MCF 10A (cell line): ENCODE measurements around the gene KRT39. TPM values are rescaled to one million over a fixed set of nuclear protein-coding genes. Genes with fewer than 3 reads are reported as not detected.

Source experiments
- Bru-seq: library from RNA; stranded (reverse); fragments of 400-500 nt; gene quantifications from one replicate; lab custom pipeline; 2021; lab: Mats Ljungman, UMichigan
- BruChase-seq, 2 experiments: library from RNA; stranded (reverse); fragments of 400-500 nt; gene quantifications; one replicate each; lab custom pipeline; 2021; lab: Mats Ljungman, UMichigan
- BruUV-seq: library from RNA; stranded (reverse); fragments of 400-500 nt; replicated peaks from 2 replicates; lab custom pipeline; 2021; lab: Mats Ljungman, UMichigan
- CTCF ChIA-PET: fragments of 300-600 bp; sonication (Branson Sonifier 250); formaldehyde crosslinking; extraction: SDS; loops from one replicate; lab custom pipeline; 2021; ENCODE audit warnings: antibody characterized with exemption, inconsistent platforms; lab: Yijun Ruan, JAX
- POLR2A ChIA-PET: fragments of 300-600, 350-650 bp; sonication (Branson Sonifier 250); formaldehyde crosslinking; extraction: SDS; loops from one replicate; lab custom pipeline; 2020; ENCODE audit warnings: antibody characterized with exemption, inconsistent platforms; lab: Yijun Ruan, JAX
- DNase-seq: peaks from one replicate; pipeline ENCODE4 v3.0.0-alpha.2; 2018; ENCODE audit not compliant: unreplicated experiment
- H3K27ac Mint-ChIP-seq: one replicate; pipeline ENCODE4 v1.8.0; 2022; ENCODE audit warnings: mild to moderate bottlenecking, low read depth, mixed read lengths; ENCODE audit not compliant: unreplicated experiment
- H3K27me3 Mint-ChIP-seq: one replicate; pipeline ENCODE4 v1.8.0; 2022; ENCODE audit warnings: mixed read lengths; ENCODE audit not compliant: insufficient read depth, unreplicated experiment
- H3K36me3 Mint-ChIP-seq: one replicate; pipeline ENCODE4 v1.8.0; 2022; ENCODE audit warnings: mild to moderate bottlenecking, moderate library complexity, mixed read lengths; ENCODE audit not compliant: insufficient read depth, unreplicated experiment
- H3K4me1 Mint-ChIP-seq: one replicate; pipeline ENCODE4 v1.8.0; 2022; ENCODE audit warnings: mixed read lengths; ENCODE audit not compliant: insufficient read depth, unreplicated experiment
- H3K4me3 Mint-ChIP-seq: one replicate; pipeline ENCODE4 v1.8.0; 2022; ENCODE audit warnings: mild to moderate bottlenecking, moderate library complexity, mixed read lengths; ENCODE audit not compliant: unreplicated experiment
- H3K9me3 Mint-ChIP-seq: one replicate; pipeline ENCODE4 v1.8.0; 2022; ENCODE audit warnings: mixed read lengths; ENCODE audit not compliant: unreplicated experiment
- intact Hi-C: fragments of 100-400 bp; cut with micrococcal nuclease; formaldehyde crosslinking; loops from 2 replicates; pipeline ENCODE4 v1.14.1; 2022
- long read RNA-seq: library from polyadenylated mRNA; stranded (forward); transcript quantifications from one replicate; pipeline ENCODE4 v2.0.0, GENCODE V29; 2022
- total RNA-seq: library from RNA; stranded (reverse); gene quantifications from 2 replicates; pipeline ENCODE4 v1.2.3, GENCODE V29; 2022
- TF ChIP-seq, protein P1 (sequence below): fragments of 200-600 bp; IDR thresholded peaks from one replicate; pipeline ENCODE4 v1.8.0; 2022; ENCODE audit warnings: antibody characterized with exemption, mild to moderate bottlenecking; ENCODE audit not compliant: unreplicated experiment

Gene KRT39
- total RNA-seq, result not detected in 2 replicates
- Bru-seq, nascent RNA, result not detected
- BruChase-seq, experiment 1, labeled RNA remaining after a 6-hour chase, result not detected
- not detected for BruChase-seq, experiment 2, labeled RNA remaining after a 2-hour chase
- long read RNA-seq, result 0 reads

DNA sequence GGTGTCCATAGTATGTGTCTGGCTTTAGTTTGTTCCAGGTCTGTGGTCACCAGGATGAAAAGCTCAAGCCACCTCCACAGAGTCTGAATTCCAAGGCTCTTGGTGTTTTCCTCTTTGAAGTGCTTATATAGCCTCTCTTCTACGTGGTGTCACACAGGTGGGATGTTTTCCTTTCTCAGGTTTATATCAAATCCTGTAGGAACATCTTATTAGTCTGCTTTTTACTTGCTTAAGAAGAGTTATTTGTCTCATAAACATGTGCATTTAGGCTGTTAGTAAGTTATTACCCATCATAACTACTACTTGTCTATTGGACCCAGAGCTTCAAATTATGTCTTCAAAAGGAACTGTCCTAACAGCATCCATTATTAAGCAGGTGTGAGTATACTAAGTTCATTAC is at the start of gene KRT39:
KRT39 (minus strand) TSS at position 101 of the 400 bp plus-strand sequence; CDS start at position 9, 92 bp downstream.
- TF ChIP-seq, protein P1, sequence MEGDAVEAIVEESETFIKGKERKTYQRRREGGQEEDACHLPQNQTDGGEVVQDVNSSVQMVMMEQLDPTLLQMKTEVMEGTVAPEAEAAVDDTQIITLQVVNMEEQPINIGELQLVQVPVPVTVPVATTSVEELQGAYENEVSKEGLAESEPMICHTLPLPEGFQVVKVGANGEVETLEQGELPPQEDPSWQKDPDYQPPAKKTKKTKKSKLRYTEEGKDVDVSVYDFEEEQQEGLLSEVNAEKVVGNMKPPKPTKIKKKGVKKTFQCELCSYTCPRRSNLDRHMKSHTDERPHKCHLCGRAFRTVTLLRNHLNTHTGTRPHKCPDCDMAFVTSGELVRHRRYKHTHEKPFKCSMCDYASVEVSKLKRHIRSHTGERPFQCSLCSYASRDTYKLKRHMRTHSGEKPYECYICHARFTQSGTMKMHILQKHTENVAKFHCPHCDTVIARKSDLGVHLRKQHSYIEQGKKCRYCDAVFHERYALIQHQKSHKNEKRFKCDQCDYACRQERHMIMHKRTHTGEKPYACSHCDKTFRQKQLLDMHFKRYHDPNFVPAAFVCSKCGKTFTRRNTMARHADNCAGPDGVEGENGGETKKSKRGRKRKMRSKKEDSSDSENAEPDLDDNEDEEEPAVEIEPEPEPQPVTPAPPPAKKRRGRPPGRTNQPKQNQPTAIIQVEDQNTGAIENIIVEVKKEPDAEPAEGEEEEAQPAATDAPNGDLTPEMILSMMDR, result no peak
- BruUV-seq, result no TSS peak
- CTCF ChIA-PET, result interaction anchor here (1.0 to 1.2 kb wide), 2 partner anchors 14 to 31 kb away, joined by 3 read pairs; no protein-coding TSS in a partner anchor
- intact Hi-C loops, result no loop called here
- Mint-ChIP-seq H3K27ac (no peak within 1 kb of the TSS), H3K4me1 (no peaks in the 10 kb centered on the region), H3K9me3 (no peaks in the 10 kb centered on the region), H3K27me3 (no peaks in the 10 kb centered on the region), H3K4me3 (no peak within 1 kb of the TSS), H3K36me3 (no peaks in the 10 kb centered on the region)
- no peak for DNase-seq
- POLR2A ChIA-PET, result interaction anchor here (1.1 kb wide), 1 partner anchor 13 kb away, joined by 3 read pairs; no protein-coding TSS in a partner anchor

DNA sequence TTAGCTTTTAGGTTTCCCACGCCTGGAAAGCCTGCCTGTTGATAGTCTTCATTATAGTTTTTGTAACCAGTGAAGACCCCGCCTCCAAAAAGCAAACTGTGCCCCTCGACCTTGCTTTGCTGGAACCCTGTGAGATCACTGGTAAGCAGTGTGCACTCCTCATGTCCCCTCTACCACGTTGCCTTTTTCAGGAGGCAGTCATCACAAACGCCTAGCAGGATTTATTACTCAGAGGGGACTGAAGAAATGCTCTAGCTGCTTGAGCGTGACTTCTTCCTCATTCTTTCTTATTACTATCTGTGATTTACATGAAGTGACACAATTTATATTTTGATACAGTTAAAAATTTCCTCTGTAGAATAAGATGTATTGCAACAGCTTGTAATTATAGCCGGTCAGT is 48.7 kb upstream of the KRT39 start:
- intact Hi-C loops, result no loop called here
- no TSS peak for BruUV-seq
- CTCF ChIA-PET, result no interaction called here
- POLR2A ChIA-PET, result interaction anchor here (0.6 kb wide), 1 partner anchor 32 kb away, joined by 3 read pairs; the partner anchor contains the start of gene KRT40
- no peak overlapping the region for H3K27ac Mint-ChIP-seq
- no peaks in the 10 kb centered on the region for H3K36me3 Mint-ChIP-seq
- no peaks in the 10 kb centered on the region for H3K9me3 Mint-ChIP-seq
- TF ChIP-seq, protein P1, result no peak
- no peak overlapping the region for H3K4me3 Mint-ChIP-seq
- DNase-seq, result no peak
- H3K4me1 Mint-ChIP-seq, result no peaks in the 10 kb centered on the region
- H3K27me3 Mint-ChIP-seq, result no peaks in the 10 kb centered on the region

DNA sequence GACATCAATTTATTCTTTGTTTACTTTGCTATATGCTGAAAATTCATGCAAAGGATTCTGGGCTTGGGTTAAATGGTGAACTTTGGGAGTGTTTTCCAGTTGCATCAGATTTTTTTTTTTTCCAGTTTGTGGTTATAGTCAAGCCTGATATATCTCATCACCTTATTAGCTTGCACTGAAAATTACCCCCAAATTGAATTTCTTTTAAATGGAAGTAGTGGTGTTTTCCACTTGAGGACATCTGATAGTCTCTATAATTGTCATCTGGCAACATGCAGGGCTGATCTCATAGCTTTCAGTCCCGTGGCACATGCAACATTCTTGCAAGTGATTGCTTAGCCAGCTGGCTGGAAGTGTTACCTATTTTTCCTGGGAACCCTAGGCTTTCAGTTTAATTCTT is 46.9 kb upstream of the KRT39 start:
- Mint-ChIP-seq H3K27ac (no peak overlapping the region), H3K36me3 (no peaks in the 10 kb centered on the region), H3K27me3 (no peaks in the 10 kb centered on the region), H3K4me1 (no peaks in the 10 kb centered on the region), H3K9me3 (no peaks in the 10 kb centered on the region), H3K4me3 (no peak overlapping the region)
- no TSS peak for BruUV-seq
- TF ChIP-seq, protein P1, result no peak
- POLR2A ChIA-PET, result interaction anchor here (0.5 to 1.1 kb wide), 3 partner anchors 56 to 640 kb away, joined by 3 to 4 read pairs (median 3); no protein-coding TSS in a partner anchor
- no peak for DNase-seq
- CTCF ChIA-PET, result no interaction called here
- intact Hi-C loops, result no loop called here

DNA sequence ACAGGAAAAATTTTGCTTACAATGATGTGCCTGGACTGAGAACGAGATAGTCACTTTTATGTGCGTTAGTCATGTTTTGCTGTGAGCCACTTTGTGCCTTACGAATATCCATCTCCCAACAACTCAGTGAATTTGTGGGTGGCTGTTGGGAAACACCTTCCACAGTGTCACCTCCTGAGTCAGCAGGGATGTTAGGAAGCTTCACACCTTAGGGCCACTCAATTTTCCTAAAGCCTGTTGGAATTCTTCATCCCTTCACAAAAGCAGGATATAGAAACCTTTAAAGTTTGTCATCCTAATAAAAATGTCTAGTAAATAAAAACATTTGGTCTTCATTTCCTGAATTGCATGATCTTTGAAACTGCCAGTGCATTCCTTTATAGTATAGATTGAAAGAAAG is 46.4 kb upstream of the KRT39 start:
- ChIA-PET CTCF (no interaction called here), POLR2A (no interaction called here)
- no peaks in the 10 kb centered on the region for H3K27me3 Mint-ChIP-seq
- H3K36me3 Mint-ChIP-seq, result no peaks in the 10 kb centered on the region
- no peaks in the 10 kb centered on the region for H3K9me3 Mint-ChIP-seq
- peak; percentile 6 for DNase-seq
- BruUV-seq, result no TSS peak
- no peaks in the 10 kb centered on the region for H3K4me1 Mint-ChIP-seq
- intact Hi-C loops, result no loop called here
- no peak overlapping the region for H3K4me3 Mint-ChIP-seq
- no peak overlapping the region for H3K27ac Mint-ChIP-seq
- TF ChIP-seq, protein P1, result no peak
